ENCODE results near the gene JMJD1C. TPM values are rescaled to one million over a fixed set of nuclear protein-coding genes. Genes with fewer than 3 reads are reported as not detected.
A peak's percentile ranks its signal among the peaks of the same experiment; 100 is the strongest.

Gene JMJD1C
- total RNA-seq, 1 experiment from 2014 or later: 139 TPM

- POLR2A ChIA-PET (ENCODE audit: unreplicated experiment): interaction anchor here (0.6 to 0.9 kb wide), 8 partner anchors 9 to 364 kb away, joined by 3 to 7 read pairs (median 4); no protein-coding TSS in a partner anchor
- H3K36me3 ChIP-seq (ENCODE audit: low read depth, low read length): peaks cover 16% of the 10 kb centered on the region
- peaks cover 95% of the 10 kb centered on the region for H3K79me2 ChIP-seq (ENCODE audit: low read length)
- peak overlapping the region; percentile 6 for H3K27ac ChIP-seq (ENCODE audit: low read length)
- intact Hi-C loops (cut with micrococcal nuclease): loop anchor here (5.0 to 10.0 kb wide), 2 partner anchors 322 to 1000 kb away; partner anchors contain the start of gene RTKN2
- H3K9ac ChIP-seq (ENCODE audit: low read length): peak overlapping the region; percentile 73
- no peaks in the 10 kb centered on the region for H3K9me3 ChIP-seq (ENCODE audit: low read length)
- H3K27me3 ChIP-seq (ENCODE audit: low read length): no peaks in the 10 kb centered on the region
- ATAC-seq: no peak
- TF ChIP-seq CTCF (conservative IDR thresholded peaks at IDR 0.05; ENCODE audit: low read depth, low read length): no peak
- TF ChIP-seq EZH2phosphoT487 (IDR thresholded peaks at IDR 0.05; ENCODE audit: borderline replicate concordance, low read length): no peak
- no peak for TF ChIP-seq EZH2 (IDR thresholded peaks at IDR 0.05; ENCODE audit: low read length, unreplicated experiment)
- peaks cover 42% of the 10 kb centered on the region for H3F3A ChIP-seq (ENCODE audit: low read length, unreplicated experiment)
- H3K4me1 ChIP-seq (ENCODE audit: insufficient read depth, low read length): peaks cover 45% of the 10 kb centered on the region
- H3K4me2 ChIP-seq (ENCODE audit: low read length): peak overlapping the region; percentile 80
- no peaks in the 10 kb centered on the region for H3K9me2 ChIP-seq (replicated peaks; ENCODE audit: low read length)
- peaks cover 50% of the 10 kb centered on the region for H4K20me1 ChIP-seq (ENCODE audit: low read length)
- CTCF ChIA-PET: interaction anchor here (0.6 to 0.7 kb wide), 4 partner anchors 11 to 98 kb away, joined by 3 to 5 read pairs (median 3); no protein-coding TSS in a partner anchor
- peak; percentile 83 for DNase-seq
- peak overlapping the region; percentile 44 for H2AFZ ChIP-seq (ENCODE audit: low read length)
- BruUV-seq (replicated peaks): no TSS peak
- peak overlapping the region; percentile 69 for H3K4me3 ChIP-seq (ENCODE audit: low read length)
Measured at GRCh38 chr10:63265222-63265617, 200.6 kb downstream of the JMJD1C start.

- Histone ChIP-seq H3K4me3 (ENCODE audit: low read length) (peak overlapping the region; percentile 69), H3K27ac (ENCODE audit: low read length) (no peak overlapping the region), H4K20me1 (ENCODE audit: low read length) (peaks cover 55% of the 10 kb centered on the region), H3K9ac (ENCODE audit: low read length) (peak overlapping the region; percentile 73), H2AFZ (ENCODE audit: low read length) (no peak overlapping the region), H3K9me2 (replicated peaks; ENCODE audit: low read length) (no peaks in the 10 kb centered on the region), H3K36me3 (ENCODE audit: low read depth, low read length) (peaks cover 21% of the 10 kb centered on the region), H3K27me3 (ENCODE audit: low read length) (no peaks in the 10 kb centered on the region), H3F3A (ENCODE audit: low read length, unreplicated experiment) (peaks cover 40% of the 10 kb centered on the region), H3K4me2 (ENCODE audit: low read length) (peak overlapping the region; percentile 80), H3K9me3 (ENCODE audit: low read length) (no peaks in the 10 kb centered on the region), H3K79me2 (ENCODE audit: low read length) (peaks cover 95% of the 10 kb centered on the region), H3K4me1 (ENCODE audit: insufficient read depth, low read length) (peaks cover 45% of the 10 kb centered on the region)
- CTCF ChIA-PET: interaction anchor here (0.6 to 0.7 kb wide), 3 partner anchors 11 to 98 kb away, joined by 3 read pairs; no protein-coding TSS in a partner anchor
- TF ChIP-seq CTCF (conservative IDR thresholded peaks at IDR 0.05; ENCODE audit: low read depth, low read length): no peak
- TF ChIP-seq EZH2 (IDR thresholded peaks at IDR 0.05; ENCODE audit: low read length, unreplicated experiment): no peak
- no TSS peak for BruUV-seq (replicated peaks)
- ATAC-seq (no peak), DNase-seq (peak; percentile 51)
- POLR2A ChIA-PET (ENCODE audit: unreplicated experiment): interaction anchor here (0.6 to 0.9 kb wide), 9 partner anchors 8 to 365 kb away, joined by 3 to 8 read pairs (median 4); no protein-coding TSS in a partner anchor
- intact Hi-C loops (cut with micrococcal nuclease): loop anchor here (5.0 to 10.0 kb wide), 2 partner anchors 323 to 1000 kb away; partner anchors contain the start of gene RTKN2
Measured at GRCh38 chr10:63264617-63265221, 201.1 kb downstream of the JMJD1C start.

Measured in PC-3 (cell line).